Measurements from ENCODE around the gene MYL7.

The MYL7 gene

DNA sequence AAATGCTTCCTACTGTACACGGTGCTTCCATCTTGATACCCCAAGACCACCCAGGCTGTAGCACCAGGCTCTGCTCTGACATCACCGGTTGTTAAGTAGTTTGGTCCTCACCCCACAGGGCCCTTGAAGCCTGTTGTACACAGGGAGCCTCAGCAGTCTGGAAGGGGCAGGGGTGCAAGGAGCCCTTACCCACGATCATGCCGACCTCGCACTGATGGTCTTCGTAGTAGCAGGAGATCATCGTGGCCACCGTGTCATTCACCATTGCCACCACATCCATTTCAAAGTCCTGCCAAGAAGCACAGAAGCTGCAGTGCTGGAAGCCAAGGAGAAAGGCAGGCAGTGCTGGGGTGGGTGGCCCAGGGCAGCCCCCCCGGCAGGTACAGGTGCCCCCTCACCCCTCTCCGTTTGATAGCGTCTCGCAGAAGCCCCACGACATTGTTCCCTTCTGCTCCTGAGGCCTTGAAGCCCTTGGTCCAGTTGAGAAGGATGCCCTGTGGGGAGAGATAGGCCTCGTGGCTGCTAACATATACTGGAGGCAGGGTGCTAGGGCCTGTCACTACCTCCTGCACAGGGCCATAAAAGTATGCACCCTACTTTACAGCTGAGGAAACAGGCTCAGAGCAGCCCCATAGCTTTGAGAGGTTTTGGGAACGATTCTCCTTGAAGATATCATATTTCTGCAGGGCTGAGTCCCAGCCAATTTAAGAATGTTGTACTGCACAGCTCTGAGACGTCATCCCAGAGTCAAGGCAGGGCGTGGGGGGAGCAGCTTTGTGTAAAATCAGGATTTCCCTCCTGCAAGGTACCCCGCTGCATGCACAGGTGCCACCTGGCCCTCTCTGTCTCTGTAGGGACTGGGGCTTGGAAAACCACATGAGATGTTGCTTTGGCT, 8.7 kb upstream of the MYL7 start:
- no peak for DNase-seq

DNA sequence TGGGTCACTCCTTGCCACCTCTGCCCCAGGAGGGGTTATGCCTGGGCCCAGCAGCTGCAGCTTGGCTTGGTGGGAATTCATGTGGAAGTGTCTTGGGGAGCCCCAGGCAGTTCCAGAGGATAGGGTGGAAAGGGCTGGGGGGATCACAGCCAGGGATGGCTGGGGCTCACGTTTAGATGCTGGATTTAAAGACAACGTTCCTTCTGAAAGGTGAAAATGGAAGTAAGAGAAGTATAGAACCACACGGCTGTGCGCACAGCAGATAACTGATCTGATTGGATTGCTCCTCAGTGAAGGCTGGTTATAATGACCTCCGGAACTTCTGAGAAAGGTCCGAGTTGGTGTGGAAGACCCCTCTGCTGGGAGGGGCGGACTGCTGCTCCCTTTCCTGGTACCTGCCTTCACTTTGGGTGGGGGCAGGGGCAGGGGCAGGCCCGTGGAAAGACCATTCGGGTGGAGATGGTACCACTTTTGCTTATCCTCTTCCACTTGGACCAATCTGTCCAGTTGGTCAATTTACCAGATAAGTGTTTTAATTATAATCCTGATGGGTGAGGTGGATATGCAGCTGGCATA, 7.9 kb upstream of the MYL7 start:
- DNase-seq, result no peak

DNA sequence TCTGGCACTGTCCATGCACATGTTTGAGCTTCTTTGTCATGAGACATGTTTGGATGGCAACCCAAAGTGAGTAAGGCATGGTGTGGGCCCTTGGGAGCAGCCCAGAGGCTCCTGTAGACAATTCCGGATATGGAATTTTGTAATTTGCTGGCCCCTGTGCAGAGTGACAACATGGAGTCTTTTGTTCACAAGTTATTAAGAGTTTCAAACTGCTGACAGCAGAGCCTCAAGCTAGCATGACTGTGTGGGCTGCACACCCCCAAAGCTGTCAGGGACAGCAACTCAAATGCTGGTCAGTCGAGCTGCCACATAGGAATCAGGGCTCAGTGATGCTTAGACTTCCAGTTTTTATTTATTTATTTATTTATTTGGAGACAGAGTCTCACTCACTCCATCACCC, 7.0 kb upstream of the MYL7 start:
- DNase-seq, result no peak

- no peak for DNase-seq
These were observed 6.2 kb upstream of the MYL7 start for GRCh38 chr7:44147026-44147991.

DNA sequence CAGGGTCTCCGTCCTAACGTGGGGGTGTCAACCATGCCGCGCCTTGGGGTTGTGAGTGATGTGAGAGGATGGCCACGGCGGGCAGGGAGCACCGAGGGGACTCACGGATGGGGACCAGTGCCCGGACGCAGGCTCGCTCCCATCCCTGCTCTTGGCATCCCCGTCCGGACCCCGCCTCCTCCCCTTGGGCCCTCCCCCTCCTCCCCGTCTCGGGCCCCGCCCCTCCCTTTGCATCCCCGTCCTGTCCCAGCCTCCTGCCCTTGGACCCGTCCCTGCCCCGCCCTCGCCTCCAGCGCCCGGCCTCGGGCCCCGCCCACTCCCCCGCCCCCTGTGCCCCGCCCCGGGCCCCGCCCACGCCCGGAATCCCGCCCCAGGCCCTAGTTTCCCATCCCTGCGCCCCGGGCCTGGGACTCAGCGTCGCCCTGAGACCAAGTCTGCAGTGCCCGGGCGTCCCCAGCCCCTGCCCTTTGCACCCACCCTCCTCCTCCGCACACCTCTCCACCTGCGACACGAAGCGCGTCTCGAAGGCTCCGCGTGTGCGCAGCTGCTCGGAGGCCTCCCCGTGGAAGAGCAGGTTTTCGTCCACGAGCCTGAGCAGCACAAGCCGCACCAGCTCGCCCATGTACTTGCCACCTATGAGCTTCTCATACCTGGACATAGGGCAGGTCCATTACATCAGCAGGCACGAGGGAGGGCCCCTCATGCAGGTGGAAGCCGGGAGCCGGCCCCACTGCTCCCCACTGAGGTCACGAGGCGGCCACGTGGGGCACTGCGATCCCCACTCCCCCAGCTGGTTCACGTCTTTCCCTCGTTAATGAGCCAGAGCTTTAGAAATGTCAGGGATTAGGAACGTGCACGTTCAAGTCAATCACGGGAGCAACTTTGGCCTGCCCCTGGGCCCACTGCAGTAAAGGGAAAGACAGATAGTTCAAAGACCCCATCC, 5.1 kb upstream of the MYL7 start:
- peak in 3 of 4 experiments; percentile 17 to 30 (median 27) for DNase-seq

- peak in 2 of 4 experiments; percentile 22 to 26 for DNase-seq
These were observed 4.4 kb upstream of the MYL7 start for GRCh38 chr7:44145479-44145968.

GRCh38 chr7:44144968-44145478, 3.9 kb upstream of the MYL7 start:
- DNase-seq, result no peak

DNA sequence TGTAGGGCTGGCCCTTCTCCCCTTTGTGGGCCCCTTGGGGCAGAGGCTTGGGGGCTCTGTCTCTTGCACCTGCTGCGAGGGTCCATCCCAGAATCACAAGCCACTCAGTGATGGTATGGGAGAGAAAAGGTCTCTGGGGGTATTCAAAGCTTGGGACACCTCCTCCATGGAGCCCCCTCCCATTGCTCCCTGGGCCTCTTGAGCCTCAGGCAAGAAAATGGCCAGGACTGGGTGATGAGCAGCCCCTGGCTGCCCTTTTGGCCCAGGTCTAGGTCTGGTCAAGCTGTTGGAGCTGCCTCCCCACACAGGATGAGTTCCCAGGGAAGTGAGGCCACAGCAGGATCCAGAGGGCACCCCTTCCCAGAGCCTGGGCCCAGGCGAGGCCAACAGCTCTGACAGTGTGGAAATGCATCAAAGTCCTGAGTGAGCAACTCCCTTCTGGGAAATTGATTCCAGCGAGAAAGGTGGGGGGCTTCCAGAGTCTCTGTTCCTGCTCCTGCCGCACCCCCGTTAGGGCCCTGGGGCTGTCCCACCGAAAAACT, 3.4 kb upstream of the MYL7 start:
- DNase-seq, result no peak

GRCh38 chr7:44143646-44144250, 2.6 kb upstream of the MYL7 start:
- no peak for DNase-seq

DNA sequence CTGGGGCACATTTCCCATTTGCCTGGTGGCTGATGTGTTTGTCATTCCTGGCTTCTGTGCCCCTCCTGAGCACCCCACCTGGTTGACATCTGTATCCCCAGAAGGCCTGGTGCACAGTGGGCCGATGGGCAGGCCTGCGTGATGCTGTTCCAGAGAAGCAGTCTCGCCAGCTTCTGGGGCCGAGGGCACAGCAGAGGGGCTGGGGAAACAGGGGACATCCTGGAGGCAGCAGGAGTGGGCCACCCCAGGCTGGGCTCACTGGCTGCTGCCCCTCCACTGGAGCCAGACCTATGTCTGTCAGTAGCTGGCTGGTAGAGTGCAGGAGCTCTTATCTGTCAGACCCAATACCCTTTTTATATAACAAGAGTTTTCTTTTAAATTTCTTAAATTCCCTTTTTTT, 896 bp upstream of the MYL7 start:
- DNase-seq, result no peak

- no peak for DNase-seq
These were observed 791 bp downstream of the MYL7 start for GRCh38 chr7:44140341-44140740.

DNA sequence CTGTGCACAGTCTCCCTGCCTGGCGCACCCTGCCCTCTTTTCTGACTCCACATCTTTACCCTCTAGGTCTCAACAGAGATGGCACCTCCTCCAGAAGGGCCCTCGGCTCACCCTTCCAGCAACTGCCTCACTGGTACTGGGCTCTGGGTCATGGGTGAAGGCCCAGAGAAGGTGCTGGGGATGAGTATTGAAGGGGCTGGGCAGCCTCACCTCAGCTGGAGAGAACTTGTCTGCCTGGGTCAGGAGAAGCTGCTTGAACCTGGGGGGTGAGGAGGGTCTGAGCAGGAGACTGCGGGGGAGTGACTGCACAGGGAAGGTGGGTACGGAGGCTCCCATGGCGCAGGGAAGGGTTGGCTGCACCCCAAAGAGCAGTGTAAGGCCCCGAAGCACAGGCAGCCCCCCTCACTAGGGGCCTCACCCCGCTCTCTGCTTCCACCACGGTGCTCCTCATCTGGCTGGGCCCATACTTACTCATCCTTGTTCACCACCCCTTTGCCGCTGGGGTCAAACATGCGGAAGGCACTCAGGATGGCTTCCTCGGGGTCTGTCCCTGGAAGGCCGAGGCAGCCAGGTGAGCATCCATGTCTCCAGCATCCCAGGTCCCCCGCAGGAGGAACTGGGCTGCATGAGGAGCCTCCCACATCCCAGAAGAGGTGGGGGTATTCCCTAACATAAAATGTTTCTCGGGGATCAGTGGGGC, 1.7 kb downstream of the MYL7 start:
- DNase-seq, result no peak

GRCh38 chr7:44138698-44139097, 2.4 kb downstream of the MYL7 start:
- no peak for DNase-seq

GRCh38 chr7:44136731-44137130, 4.4 kb downstream of the MYL7 start:
- no peak for DNase-seq

- DNase-seq, result no peak
These were observed 6.0 kb downstream of the MYL7 start for GRCh38 chr7:44134943-44135628.

GRCh38 chr7:44133295-44133694, 7.8 kb downstream of the MYL7 start:
- no peak for DNase-seq

GRCh38 chr7:44132039-44132438, 9.1 kb downstream of the MYL7 start:
- no peak for DNase-seq

- no peak for DNase-seq
These were observed 9.7 kb downstream of the MYL7 start for GRCh38 chr7:44131173-44132029.

Data from activated CD4-positive, CD25-positive, alpha-beta regulatory T cell (primary cell).